Activated CD4-positive, alpha-beta T cell treated with anti-CD3 and anti-CD28 coated beads for 36 hours (primary cell): Measurements from ENCODE around the gene TANGO2. TPM values are rescaled to one million over a fixed set of nuclear protein-coding genes. Genes with fewer than 3 reads are reported as not detected.
"Not testable (repeated sequence)": the region's sequence is repeated elsewhere in the genome, so short reads cannot be mapped to it uniquely, and the experiment has no call there.

Experiments
- ATAC-seq: fragments of 200-7000 bp; cut with Tn5 transposase; one replicate; pipeline ENCODE4 v1.10.0; 2021; ENCODE audit warnings: mild to moderate bottlenecking, moderate library complexity
- CTCF ChIA-PET: fragments of 350-600 bp; sonication (Branson Sonifier 250); formaldehyde crosslinking; loops from one replicate; lab custom pipeline; 2021; ENCODE audit warnings: antibody characterized with exemption; lab: Charles Lee
- POLR2A ChIA-PET: fragments of 350-600 bp; sonication (Branson Sonifier 250); formaldehyde crosslinking; loops from one replicate; lab custom pipeline; 2021; ENCODE audit warnings: antibody characterized with exemption, inconsistent platforms; lab: Charles Lee
- DNase-seq: peaks from one replicate; pipeline ENCODE4 v3.0.0-alpha.2; 2020
- H3K27ac Mint-ChIP-seq: one replicate; pipeline ENCODE4 v1.8.0; 2021; ENCODE audit warnings: mixed read lengths
- H3K27me3 Mint-ChIP-seq: one replicate; pipeline ENCODE4 v1.8.0; 2021; ENCODE audit warnings: mixed read lengths
- H3K36me3 Mint-ChIP-seq: one replicate; pipeline ENCODE4 v1.8.0; 2021; ENCODE audit warnings: low read depth, mixed read lengths
- H3K4me1 Mint-ChIP-seq: one replicate; pipeline ENCODE4 v1.8.0; 2021; ENCODE audit warnings: mixed read lengths
- H3K4me3 Mint-ChIP-seq: one replicate; pipeline ENCODE4 v1.8.0; 2021; ENCODE audit warnings: mild to moderate bottlenecking, moderate library complexity, mixed read lengths
- H3K9me3 Mint-ChIP-seq: one replicate; pipeline ENCODE4 v1.8.0; 2021; ENCODE audit warnings: low read depth, mixed read lengths
- intact Hi-C, 2 experiments: fragments of 100-400 bp; cut with DNase I in 1 of 2; cut with micrococcal nuclease in 1 of 2; formaldehyde crosslinking; loops; one replicate each; pipeline versions ENCODE4 v1.14.2 to v1.15.1; 2022 to 2024; cut with DNase I, micrococcal nuclease
- total RNA-seq, 2 experiments: library from RNA; stranded (reverse); gene quantifications; one replicate each; pipeline ENCODE4 v1.2.3, GENCODE V29; 2021

TANGO2 gene
- total RNA-seq, 2 experiments from 2014 or later, result 20.3 to 22.8 TPM

DNA sequence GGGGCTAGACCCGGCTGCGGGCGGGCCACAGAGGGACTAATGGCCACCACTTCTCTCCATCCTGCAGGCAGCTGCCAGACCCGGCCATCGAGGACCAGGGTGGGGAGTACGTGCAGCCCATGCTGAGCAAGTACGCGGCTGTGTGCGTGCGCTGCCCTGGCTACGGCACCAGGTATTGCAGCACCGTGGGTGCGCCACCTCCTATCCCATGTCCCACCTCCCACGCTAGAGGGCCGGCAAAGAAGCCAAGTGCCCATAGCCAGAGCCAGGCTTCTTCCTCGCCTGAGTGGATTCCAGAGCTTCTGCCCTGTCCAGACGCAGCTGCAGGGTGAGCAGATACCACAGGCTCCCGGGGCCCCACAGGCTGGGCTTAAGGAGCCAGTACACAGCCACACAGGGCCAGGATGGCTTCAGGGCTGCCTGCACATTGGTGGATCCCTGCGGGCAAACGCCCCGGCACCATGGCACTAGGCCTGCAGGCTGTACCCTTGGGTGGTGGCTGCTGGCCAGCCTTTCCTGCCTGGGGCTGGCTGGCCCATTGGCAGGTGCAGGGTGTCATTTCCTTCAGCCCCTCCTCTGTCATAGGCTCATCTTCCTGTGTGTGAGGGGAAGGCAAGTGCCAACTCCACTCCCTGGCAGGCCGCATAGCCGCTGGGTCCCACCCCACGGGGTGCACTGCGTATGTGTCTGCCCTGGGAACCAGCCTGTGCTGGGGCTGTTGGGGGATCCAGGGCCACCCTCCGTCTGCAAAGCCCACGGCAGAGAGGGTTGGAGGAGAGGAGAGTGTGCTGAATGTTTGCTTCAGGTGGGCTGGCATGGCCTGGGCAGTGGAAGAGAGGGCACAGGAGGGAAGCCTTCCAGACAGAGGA is 42.6 kb downstream of the TANGO2 start:
- POLR2A ChIA-PET, result no interaction called here
- Mint-ChIP-seq H3K9me3 (no peaks in the 10 kb centered on the region), H3K27me3 (no peaks in the 10 kb centered on the region), H3K4me1 (no peaks in the 10 kb centered on the region), H3K36me3 (no peaks in the 10 kb centered on the region), H3K27ac (no peak overlapping the region), H3K4me3 (no peak overlapping the region)
- intact Hi-C loops, result no loop called here
- ATAC-seq (no peak), DNase-seq (no peak)
- CTCF ChIA-PET, result no interaction called here

DNA sequence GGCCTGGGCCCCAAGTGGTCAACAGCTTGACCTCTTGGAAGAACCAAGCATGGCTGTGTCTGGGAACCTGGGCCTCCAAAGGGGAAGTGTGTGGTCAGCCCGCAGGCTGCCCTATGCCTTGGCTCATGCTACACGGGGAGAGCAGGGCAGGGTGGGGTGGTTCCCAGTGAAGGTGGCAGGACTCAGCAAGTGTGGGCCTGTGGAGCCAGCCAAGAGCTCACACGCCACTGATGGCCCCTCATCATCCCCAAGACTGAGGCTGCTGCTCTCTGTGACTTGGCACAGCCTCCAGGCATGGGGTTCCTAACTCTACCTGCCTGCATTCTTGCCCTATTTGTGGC is 43.2 kb downstream of the TANGO2 start:
- DNase-seq (no peak), ATAC-seq (no peak)
- intact Hi-C loops, result no loop called here
- ChIA-PET CTCF (interaction anchor here (0.7 kb wide), 1 partner anchor 42 kb away, joined by 3 read pairs; no protein-coding TSS in a partner anchor), POLR2A (no interaction called here)
- no peaks in the 10 kb centered on the region for H3K27me3 Mint-ChIP-seq
- H3K9me3 Mint-ChIP-seq, result no peaks in the 10 kb centered on the region
- H3K27ac Mint-ChIP-seq, result no peak overlapping the region
- no peaks in the 10 kb centered on the region for H3K36me3 Mint-ChIP-seq
- H3K4me3 Mint-ChIP-seq, result no peak overlapping the region
- H3K4me1 Mint-ChIP-seq, result no peaks in the 10 kb centered on the region

DNA sequence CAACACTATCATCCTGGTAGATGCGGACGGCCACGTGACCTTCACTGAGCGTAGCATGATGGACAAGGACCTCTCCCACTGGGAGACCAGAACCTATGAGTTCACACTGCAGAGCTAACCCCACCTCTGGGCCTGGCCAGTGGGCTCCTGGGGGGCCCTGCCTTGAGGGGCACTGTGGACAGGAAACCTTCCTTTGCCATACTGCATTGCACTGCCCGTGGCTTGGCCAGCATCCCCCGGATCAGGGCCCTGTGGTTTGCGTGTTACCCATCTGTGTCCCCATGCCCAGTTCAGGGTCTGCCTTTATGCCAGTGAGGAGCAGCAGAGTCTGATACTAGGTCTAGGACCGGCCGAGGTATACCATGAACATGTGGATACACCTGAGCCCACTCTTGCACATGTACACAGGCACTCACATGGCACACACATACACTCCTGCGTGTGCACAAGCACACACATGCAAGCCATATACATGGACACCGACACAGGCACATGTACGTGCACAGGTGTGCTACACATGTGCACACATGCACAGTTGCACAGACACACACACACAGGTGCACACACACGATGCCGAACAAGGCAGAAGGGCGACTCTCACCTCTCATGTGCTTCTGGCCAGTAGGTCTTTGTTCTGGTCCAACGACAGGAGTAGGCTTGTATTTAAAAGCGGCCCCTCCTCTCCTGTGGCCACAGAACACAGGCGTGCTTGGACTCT is 43.8 kb downstream of the TANGO2 start:
- no peaks in the 10 kb centered on the region for H3K9me3 Mint-ChIP-seq
- no peaks in the 10 kb centered on the region for H3K36me3 Mint-ChIP-seq
- intact Hi-C loops, result no loop called here
- DNase-seq (no peak), ATAC-seq (no peak)
- H3K27me3 Mint-ChIP-seq, result no peaks in the 10 kb centered on the region
- H3K4me1 Mint-ChIP-seq, result no peaks in the 10 kb centered on the region
- no peak overlapping the region for H3K27ac Mint-ChIP-seq
- no peak overlapping the region for H3K4me3 Mint-ChIP-seq
- ChIA-PET POLR2A (no interaction called here), CTCF (interaction anchor here (0.7 kb wide), 1 partner anchor 43 kb away, joined by 3 read pairs; no protein-coding TSS in a partner anchor)

GRCh38 chr22:20065896-20066616 is 45.1 kb downstream of the TANGO2 start:
- intact Hi-C loops, result no loop called here
- ChIA-PET CTCF (interaction anchor here (0.6 kb wide), 1 partner anchor 100 kb away, joined by 3 read pairs; no protein-coding TSS in a partner anchor), POLR2A (no interaction called here)
- no peaks in the 10 kb centered on the region for H3K36me3 Mint-ChIP-seq
- H3K9me3 Mint-ChIP-seq, result no peaks in the 10 kb centered on the region
- no peaks in the 10 kb centered on the region for H3K27me3 Mint-ChIP-seq
- H3K4me3 Mint-ChIP-seq, result no peak overlapping the region
- ATAC-seq, result no peak
- H3K4me1 Mint-ChIP-seq, result no peaks in the 10 kb centered on the region
- no peak for DNase-seq
- no peak overlapping the region for H3K27ac Mint-ChIP-seq

DNA sequence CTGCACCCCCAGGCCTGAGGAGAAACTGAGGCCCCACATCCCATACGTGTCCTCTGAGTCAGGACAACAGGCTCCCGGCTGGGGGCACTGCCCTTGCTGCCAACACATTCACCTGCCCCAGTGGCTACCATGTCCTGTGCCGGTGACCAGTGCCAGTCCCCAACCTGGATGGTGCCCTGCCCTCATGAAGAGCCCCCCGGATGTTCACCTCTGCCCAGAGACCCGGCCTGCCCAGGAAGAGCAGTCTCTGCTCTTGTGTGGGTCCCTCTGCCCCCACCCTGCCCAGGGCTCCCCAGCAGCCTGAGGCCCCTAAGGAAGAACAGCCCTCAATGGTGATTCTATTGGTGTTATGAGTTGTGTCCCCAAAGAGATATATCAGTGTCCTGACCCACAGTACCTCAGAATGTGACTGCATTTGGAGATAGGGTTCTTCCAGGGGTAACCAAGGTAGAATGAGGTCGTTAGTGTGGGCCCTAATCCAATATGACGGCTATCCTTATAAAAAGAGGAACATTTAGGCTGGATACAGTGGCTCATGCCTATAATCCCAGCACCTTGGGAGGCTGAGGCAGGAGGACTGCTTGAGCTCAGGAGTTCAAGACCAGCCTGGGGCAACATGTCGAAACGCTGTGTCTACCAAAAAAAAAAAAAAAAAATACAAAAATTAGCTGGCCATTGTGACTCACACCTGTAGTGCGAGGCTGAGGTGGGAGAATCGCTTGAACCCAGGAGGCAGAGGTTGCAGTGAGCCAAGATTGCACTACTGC is 45.9 kb downstream of the TANGO2 start:
- no peaks in the 10 kb centered on the region for H3K27me3 Mint-ChIP-seq
- no peak for ATAC-seq
- no peak overlapping the region for H3K27ac Mint-ChIP-seq
- H3K9me3 Mint-ChIP-seq, result no peaks in the 10 kb centered on the region
- CTCF ChIA-PET, result interaction anchor here (1.0 kb wide), 1 partner anchor 52 kb away, joined by 3 read pairs; no protein-coding TSS in a partner anchor
- H3K36me3 Mint-ChIP-seq, result no peaks in the 10 kb centered on the region
- intact Hi-C loops, result no loop called here
- DNase-seq, result no peak
- no peak overlapping the region for H3K4me3 Mint-ChIP-seq
- POLR2A ChIA-PET, result no interaction called here
- H3K4me1 Mint-ChIP-seq, result no peaks in the 10 kb centered on the region

DNA sequence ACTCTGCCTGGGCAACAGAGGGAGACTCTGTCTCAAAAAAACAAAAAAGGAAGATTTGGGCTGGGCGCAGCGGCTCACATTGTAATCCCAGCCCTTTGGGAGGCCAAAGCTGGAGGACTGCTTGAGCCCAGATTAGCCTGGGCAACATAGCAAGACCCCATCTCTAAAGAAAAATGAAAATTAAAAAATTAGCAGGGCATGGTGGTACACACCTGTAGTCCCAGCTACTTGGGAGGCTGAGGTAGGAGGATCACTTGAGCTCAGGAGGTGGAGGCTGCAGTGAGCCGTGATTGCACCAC is 46.4 kb downstream of the TANGO2 start:
- H3K27ac Mint-ChIP-seq, POLR2A ChIA-PET, ATAC-seq, H3K4me3 Mint-ChIP-seq, DNase-seq, H3K9me3 Mint-ChIP-seq, H3K4me1 Mint-ChIP-seq, H3K27me3 Mint-ChIP-seq, intact Hi-C loops, H3K36me3 Mint-ChIP-seq: not testable (repeated sequence)
- CTCF ChIA-PET, result interaction anchor here (0.7 to 1.0 kb wide), 2 partner anchors 44 to 53 kb away, joined by 3 to 4 read pairs; no protein-coding TSS in a partner anchor

- Mint-ChIP-seq H3K4me1 (no peaks in the 10 kb centered on the region), H3K9me3 (no peaks in the 10 kb centered on the region), H3K4me3 (no peak overlapping the region), H3K27ac (no peak overlapping the region), H3K36me3 (no peaks in the 10 kb centered on the region), H3K27me3 (no peaks in the 10 kb centered on the region)
- intact Hi-C loops, result no loop called here
- no peak for ATAC-seq
- CTCF ChIA-PET, result interaction anchor here (0.7 to 1.0 kb wide), 2 partner anchors 25 to 155 kb away, joined by 3 read pairs; no protein-coding TSS in a partner anchor
- DNase-seq, result no peak
- POLR2A ChIA-PET, result no interaction called here
Observed at GRCh38 chr22:20068640-20069039, 47.7 kb downstream of the TANGO2 start.

- CTCF ChIA-PET, result interaction anchor here (0.7 to 1.0 kb wide), 3 partner anchors 14 to 156 kb away, joined by 3 read pairs; no protein-coding TSS in a partner anchor
- no peaks in the 10 kb centered on the region for H3K27me3 Mint-ChIP-seq
- no peak for ATAC-seq
- DNase-seq, result no peak
- POLR2A ChIA-PET, result no interaction called here
- H3K4me1 Mint-ChIP-seq, result no peaks in the 10 kb centered on the region
- H3K4me3 Mint-ChIP-seq, result no peak overlapping the region
- H3K36me3 Mint-ChIP-seq, result no peaks in the 10 kb centered on the region
- no peak overlapping the region for H3K27ac Mint-ChIP-seq
- intact Hi-C loops, result no loop called here
- no peaks in the 10 kb centered on the region for H3K9me3 Mint-ChIP-seq
Observed at GRCh38 chr22:20069331-20070042, 48.6 kb downstream of the TANGO2 start.

- DNase-seq (no peak), ATAC-seq (no peak)
- POLR2A ChIA-PET, result no interaction called here
- H3K27me3 Mint-ChIP-seq, result no peaks in the 10 kb centered on the region
- CTCF ChIA-PET, result no interaction called here
- intact Hi-C loops, result no loop called here
- H3K9me3 Mint-ChIP-seq, result no peaks in the 10 kb centered on the region
- H3K27ac Mint-ChIP-seq, result no peak overlapping the region
- no peak overlapping the region for H3K4me3 Mint-ChIP-seq
- no peaks in the 10 kb centered on the region for H3K4me1 Mint-ChIP-seq
- no peaks in the 10 kb centered on the region for H3K36me3 Mint-ChIP-seq
Observed at GRCh38 chr22:20071524-20071972, 50.6 kb downstream of the TANGO2 start.

DNA sequence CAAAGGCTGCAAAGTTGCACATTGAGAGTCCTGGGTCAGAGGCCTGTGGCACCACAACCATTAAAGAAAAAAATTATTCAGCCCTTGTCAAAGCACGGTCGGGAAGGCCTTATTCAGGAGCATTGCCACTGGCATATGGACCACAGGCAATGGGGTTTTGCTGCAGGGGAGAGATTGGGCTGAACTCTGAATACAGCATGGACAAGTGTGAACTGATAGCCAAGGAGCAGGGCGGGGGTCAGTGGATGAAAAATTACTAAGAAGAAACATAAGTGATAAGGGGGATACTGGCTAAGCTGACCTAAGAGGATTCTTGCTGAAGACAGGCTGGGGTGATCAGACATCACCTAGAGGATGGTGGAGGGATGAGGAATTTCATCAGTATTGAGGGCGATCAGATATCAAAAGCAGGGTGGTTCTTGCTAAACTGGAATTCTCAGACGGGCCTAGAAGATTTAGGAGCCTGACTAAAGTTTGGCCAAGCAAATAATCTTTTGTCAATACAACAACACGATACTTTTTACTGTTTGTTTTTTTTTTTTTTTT is 55.8 kb downstream of the TANGO2 start:
- DNase-seq (no peak), ATAC-seq (no peak)
- Mint-ChIP-seq H3K4me3 (no peak overlapping the region), H3K27me3 (no peaks in the 10 kb centered on the region), H3K9me3 (no peaks in the 10 kb centered on the region), H3K36me3 (peaks cover 3% of the 10 kb centered on the region), H3K27ac (no peak overlapping the region), H3K4me1 (peaks cover 6% of the 10 kb centered on the region)
- intact Hi-C loops, result no loop called here
- ChIA-PET POLR2A (no interaction called here), CTCF (no interaction called here)
